ENCODE measurements around the gene XAB2.

Gene XAB2

GRCh38 chr19:7639863-7640348 is 10.6 kb upstream of the XAB2 start:
- Histone ChIP-seq H3K9me3 (ENCODE audit: control insufficient read depth, low read length) (no peaks in the 10 kb centered on the region), H3K4me1 (ENCODE audit: control insufficient read depth, insufficient read depth, low read length) (no peaks in the 10 kb centered on the region), H3K36me3 (ENCODE audit: control insufficient read depth, insufficient read depth, low read length, severe bottlenecking) (no peaks in the 10 kb centered on the region), H3K9ac (ENCODE audit: low read length) (no peak overlapping the region), H3K27me3 (replicated peaks; ENCODE audit: control insufficient read depth, insufficient read depth, low read length) (peaks cover 34% of the 10 kb centered on the region), H3K4me3 (ENCODE audit: low read length) (no peak overlapping the region)
- DNase-seq (ENCODE audit: low read depth): no peak

DNA sequence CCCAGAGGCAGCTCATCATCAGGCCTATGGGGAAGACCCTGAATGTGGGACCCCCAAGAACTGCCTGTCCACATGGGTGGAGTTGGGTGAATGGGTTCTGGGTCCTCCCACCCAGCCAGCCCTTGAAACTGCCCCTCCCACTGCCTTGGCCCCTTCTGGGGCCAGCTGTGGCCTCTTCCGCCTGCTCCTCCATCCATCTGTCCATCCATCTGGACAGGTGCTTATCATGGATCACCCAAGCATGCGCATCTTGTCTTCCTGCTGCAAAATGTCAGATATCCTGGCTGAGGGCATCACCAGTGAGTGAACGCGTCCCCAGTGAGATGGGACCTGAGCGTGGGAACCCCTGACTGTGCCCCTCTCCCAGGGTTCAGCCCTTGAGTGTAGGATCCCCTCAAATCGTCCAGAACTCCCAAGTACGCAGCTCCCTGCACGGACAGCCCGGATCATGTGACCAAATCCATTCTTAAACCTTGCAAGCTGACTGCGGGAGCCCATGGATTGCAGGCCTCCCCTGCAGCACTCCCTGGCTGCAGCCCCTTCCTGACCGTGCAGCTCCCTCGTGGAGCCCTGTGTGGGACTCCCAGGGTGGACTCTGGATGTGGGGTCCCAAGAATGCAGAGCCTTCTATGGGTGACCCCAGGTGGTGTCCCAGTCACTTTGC is 9.6 kb upstream of the XAB2 start:
- Histone ChIP-seq H3K9ac (ENCODE audit: low read length) (no peak overlapping the region), H3K4me3 (ENCODE audit: low read length) (no peak overlapping the region)
- no peak for DNase-seq (ENCODE audit: low read depth)

GRCh38 chr19:7637374-7638256 is 8.3 kb upstream of the XAB2 start:
- Histone ChIP-seq H3K4me3 (ENCODE audit: low read length) (no peak overlapping the region), H3K36me3 (ENCODE audit: control insufficient read depth, insufficient read depth, low read length, severe bottlenecking) (no peaks in the 10 kb centered on the region), H3K9me3 (ENCODE audit: control insufficient read depth, low read length) (no peaks in the 10 kb centered on the region), H3K4me1 (ENCODE audit: control insufficient read depth, insufficient read depth, low read length) (no peaks in the 10 kb centered on the region), H3K27me3 (replicated peaks; ENCODE audit: control insufficient read depth, insufficient read depth, low read length) (peaks cover 38% of the 10 kb centered on the region), H3K9ac (ENCODE audit: low read length) (no peak overlapping the region)
- no peak for DNase-seq (ENCODE audit: low read depth)

More for the DNA sequence above, 9.6 kb upstream of the XAB2 start:
- no peaks in the 10 kb centered on the region for H3K9me3 ChIP-seq (ENCODE audit: control insufficient read depth, low read length)
- H3K4me1 ChIP-seq (ENCODE audit: control insufficient read depth, insufficient read depth, low read length): no peaks in the 10 kb centered on the region
- H3K27me3 ChIP-seq (replicated peaks; ENCODE audit: control insufficient read depth, insufficient read depth, low read length): peaks cover 38% of the 10 kb centered on the region
- no peaks in the 10 kb centered on the region for H3K36me3 ChIP-seq (ENCODE audit: control insufficient read depth, insufficient read depth, low read length, severe bottlenecking)

- H3K9me3 ChIP-seq (ENCODE audit: control insufficient read depth, low read length): no peaks in the 10 kb centered on the region
- peaks cover 4% of the 10 kb centered on the region for H3K36me3 ChIP-seq (ENCODE audit: control insufficient read depth, insufficient read depth, low read length, severe bottlenecking)
- no peak within 1 kb of the TSS for H3K9ac ChIP-seq (ENCODE audit: low read length)
- no peak for DNase-seq (ENCODE audit: low read depth)
- H3K27me3 ChIP-seq (replicated peaks; ENCODE audit: control insufficient read depth, insufficient read depth, low read length): peaks cover 38% of the 10 kb centered on the region
- H3K4me1 ChIP-seq (ENCODE audit: control insufficient read depth, insufficient read depth, low read length): no peaks in the 10 kb centered on the region
- H3K4me3 ChIP-seq (ENCODE audit: low read length): no peak within 1 kb of the TSS
Measured at GRCh38 chr19:7636691-7637373, 7.5 kb upstream of the XAB2 start, which contains the start of gene STXBP2. STXBP2 (plus strand) TSS chr19:7637110; CDS start chr19:7637150, 40 bp downstream.

DNA sequence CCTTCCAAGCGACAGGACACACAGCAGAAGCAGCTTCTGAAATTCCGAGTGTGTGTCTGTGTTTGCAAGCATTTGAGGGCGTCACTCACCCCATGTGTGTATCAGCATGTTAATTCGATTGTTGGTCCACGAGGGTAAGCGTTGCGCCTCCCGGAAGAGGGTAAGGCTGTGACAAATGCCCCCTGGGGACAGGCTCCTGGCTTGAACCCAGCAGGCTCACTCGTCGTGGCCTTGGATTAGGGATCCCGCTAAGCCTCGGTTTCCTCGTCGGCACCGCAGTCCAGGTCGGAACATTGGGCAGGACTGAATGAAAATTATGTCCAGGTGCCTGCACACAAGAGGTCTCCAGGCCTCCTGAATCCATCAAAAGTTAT is 7.0 kb upstream of the XAB2 start:
- H3K4me3 ChIP-seq (ENCODE audit: low read length): no peak overlapping the region
- H3K27me3 ChIP-seq (replicated peaks; ENCODE audit: control insufficient read depth, insufficient read depth, low read length): peaks cover 38% of the 10 kb centered on the region
- no peak for DNase-seq (ENCODE audit: low read depth)
- peaks cover 4% of the 10 kb centered on the region for H3K36me3 ChIP-seq (ENCODE audit: control insufficient read depth, insufficient read depth, low read length, severe bottlenecking)
- no peaks in the 10 kb centered on the region for H3K4me1 ChIP-seq (ENCODE audit: control insufficient read depth, insufficient read depth, low read length)
- H3K9me3 ChIP-seq (ENCODE audit: control insufficient read depth, low read length): no peaks in the 10 kb centered on the region
- H3K9ac ChIP-seq (ENCODE audit: low read length): no peak overlapping the region

GRCh38 chr19:7635670-7636069 is 6.3 kb upstream of the XAB2 start:
- H3K4me3 ChIP-seq (ENCODE audit: low read length): no peak overlapping the region
- peaks cover 4% of the 10 kb centered on the region for H3K36me3 ChIP-seq (ENCODE audit: control insufficient read depth, insufficient read depth, low read length, severe bottlenecking)
- no peaks in the 10 kb centered on the region for H3K9me3 ChIP-seq (ENCODE audit: control insufficient read depth, low read length)
- DNase-seq (ENCODE audit: low read depth): no peak
- H3K9ac ChIP-seq (ENCODE audit: low read length): no peak overlapping the region
- H3K4me1 ChIP-seq (ENCODE audit: control insufficient read depth, insufficient read depth, low read length): peaks cover 4% of the 10 kb centered on the region
- H3K27me3 ChIP-seq (replicated peaks; ENCODE audit: control insufficient read depth, insufficient read depth, low read length): peaks cover 38% of the 10 kb centered on the region

- H3K9ac ChIP-seq (ENCODE audit: low read length): no peak within 1 kb of the TSS
- no peaks in the 10 kb centered on the region for H3K9me3 ChIP-seq (ENCODE audit: control insufficient read depth, low read length)
- no peak for DNase-seq (ENCODE audit: low read depth)
- H3K4me1 ChIP-seq (ENCODE audit: control insufficient read depth, insufficient read depth, low read length): peaks cover 13% of the 10 kb centered on the region
- peaks cover 36% of the 10 kb centered on the region for H3K27me3 ChIP-seq (replicated peaks; ENCODE audit: control insufficient read depth, insufficient read depth, low read length)
- H3K36me3 ChIP-seq (ENCODE audit: control insufficient read depth, insufficient read depth, low read length, severe bottlenecking): peaks cover 4% of the 10 kb centered on the region
- H3K4me3 ChIP-seq (ENCODE audit: low read length): no peak within 1 kb of the TSS
Measured at GRCh38 chr19:7633698-7634097, 4.4 kb upstream of the XAB2 start, which contains the start of gene PCP2. PCP2 (minus strand) TSS chr19:7633719; CDS start chr19:7633457, 262 bp downstream.

GRCh38 chr19:7632340-7633203 is 3.2 kb upstream of the XAB2 start:
- H3K9ac ChIP-seq (ENCODE audit: low read length): no peak overlapping the region
- peaks cover 25% of the 10 kb centered on the region for H3K27me3 ChIP-seq (replicated peaks; ENCODE audit: control insufficient read depth, insufficient read depth, low read length)
- no peaks in the 10 kb centered on the region for H3K9me3 ChIP-seq (ENCODE audit: control insufficient read depth, low read length)
- DNase-seq (ENCODE audit: low read depth): no peak
- peaks cover 4% of the 10 kb centered on the region for H3K36me3 ChIP-seq (ENCODE audit: control insufficient read depth, insufficient read depth, low read length, severe bottlenecking)
- no peak overlapping the region for H3K4me3 ChIP-seq (ENCODE audit: low read length)
- H3K4me1 ChIP-seq (ENCODE audit: control insufficient read depth, insufficient read depth, low read length): peaks cover 22% of the 10 kb centered on the region

DNA sequence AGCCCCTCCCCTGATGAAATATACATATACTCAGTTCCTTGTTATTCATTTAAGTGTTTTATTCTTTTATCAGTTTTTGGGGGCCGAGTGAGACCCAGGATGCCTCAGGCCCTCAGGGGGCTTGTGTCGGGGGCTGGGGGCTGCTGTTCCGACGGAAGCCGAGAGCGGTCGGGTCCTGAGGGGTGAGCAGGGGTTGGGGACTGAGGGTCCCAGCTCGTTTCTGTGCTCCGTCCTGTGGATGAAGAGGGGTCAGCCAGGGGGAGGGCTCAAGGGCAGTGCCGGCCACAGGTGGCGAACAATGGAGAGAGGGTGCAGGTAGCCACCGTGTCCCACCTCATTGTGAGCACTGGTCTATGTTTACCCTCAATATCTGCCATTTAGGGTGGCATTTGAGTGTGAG is 2.2 kb upstream of the XAB2 start:
- no peak overlapping the region for H3K9ac ChIP-seq (ENCODE audit: low read length)

DNA sequence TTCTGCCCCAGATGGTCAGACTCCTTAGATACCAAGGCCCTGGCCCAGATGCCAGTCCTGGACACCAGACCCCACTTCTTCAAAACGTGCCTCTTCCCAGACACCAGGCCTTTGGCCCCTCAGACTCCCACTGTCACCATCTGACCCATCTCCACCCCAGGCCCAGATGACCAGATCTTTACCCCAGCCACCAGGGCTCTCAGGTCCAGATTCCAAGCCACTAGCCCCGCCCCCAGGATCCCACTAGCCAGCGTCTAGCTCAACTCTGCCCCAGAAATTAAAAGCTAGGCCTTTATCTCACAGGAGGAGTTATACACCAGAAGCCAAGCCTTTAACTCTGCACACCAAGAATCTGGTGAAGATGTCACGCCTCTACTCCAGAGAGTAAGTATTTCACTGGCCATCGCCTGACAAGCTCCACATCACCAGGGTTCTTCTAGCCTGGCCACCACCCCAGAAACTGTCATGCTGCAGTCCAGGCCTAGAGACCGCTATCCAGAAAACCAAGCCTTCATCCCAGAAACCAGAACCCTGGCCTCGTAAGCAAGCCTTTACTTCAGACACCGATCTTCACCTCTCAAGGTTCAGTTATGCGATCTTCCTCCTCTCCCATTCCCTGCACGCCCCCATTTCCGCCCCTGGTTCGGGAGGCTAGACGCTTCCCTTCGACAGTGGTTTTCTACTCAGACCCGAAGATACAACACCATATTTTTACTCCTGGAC is 595 bp downstream of the XAB2 start:
- peak; percentile 19 for DNase-seq (ENCODE audit: low read depth)
- no peaks in the 10 kb centered on the region for H3K27me3 ChIP-seq (replicated peaks; ENCODE audit: control insufficient read depth, insufficient read depth, low read length)
- peaks cover 16% of the 10 kb centered on the region for H3K36me3 ChIP-seq (ENCODE audit: control insufficient read depth, insufficient read depth, low read length, severe bottlenecking)

More for the DNA sequence above, 2.2 kb upstream of the XAB2 start:
- H3K36me3 ChIP-seq (ENCODE audit: control insufficient read depth, insufficient read depth, low read length, severe bottlenecking): peaks cover 4% of the 10 kb centered on the region
- peaks cover 22% of the 10 kb centered on the region for H3K4me1 ChIP-seq (ENCODE audit: control insufficient read depth, insufficient read depth, low read length)
- DNase-seq (ENCODE audit: low read depth): no peak
- H3K4me3 ChIP-seq (ENCODE audit: low read length): no peak overlapping the region
- H3K9me3 ChIP-seq (ENCODE audit: control insufficient read depth, low read length): no peaks in the 10 kb centered on the region
- peaks cover 20% of the 10 kb centered on the region for H3K27me3 ChIP-seq (replicated peaks; ENCODE audit: control insufficient read depth, insufficient read depth, low read length)

More for the DNA sequence above, 595 bp downstream of the XAB2 start:
- Histone ChIP-seq H3K4me1 (ENCODE audit: control insufficient read depth, insufficient read depth, low read length) (peaks cover 22% of the 10 kb centered on the region), H3K9ac (ENCODE audit: low read length) (peak overlapping the region; percentile 99), H3K9me3 (ENCODE audit: control insufficient read depth, low read length) (no peaks in the 10 kb centered on the region), H3K4me3 (ENCODE audit: low read length) (peak overlapping the region; percentile 100)
